Suppressor macrophage (primary cell): Measurements from ENCODE around the gene FST.

ENCODE experiments used
- DNase-seq, 4 experiments: peaks; one replicate each; pipeline ENCODE4 v3.0.0-alpha.2; 2020 to 2022
- total RNA-seq, 17 experiments: gene quantifications; one replicate each; lab custom pipeline; 2026; ENCODE audit warnings: mixed read lengths in 6 of 17, inconsistent platforms in 3 of 17; lab: John Stamatoyannopoulos, UW

Gene FST, protein sequence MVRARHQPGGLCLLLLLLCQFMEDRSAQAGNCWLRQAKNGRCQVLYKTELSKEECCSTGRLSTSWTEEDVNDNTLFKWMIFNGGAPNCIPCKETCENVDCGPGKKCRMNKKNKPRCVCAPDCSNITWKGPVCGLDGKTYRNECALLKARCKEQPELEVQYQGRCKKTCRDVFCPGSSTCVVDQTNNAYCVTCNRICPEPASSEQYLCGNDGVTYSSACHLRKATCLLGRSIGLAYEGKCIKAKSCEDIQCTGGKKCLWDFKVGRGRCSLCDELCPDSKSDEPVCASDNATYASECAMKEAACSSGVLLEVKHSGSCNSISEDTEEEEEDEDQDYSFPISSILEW
- 0.07 to 2.9 (median 0.39) reads per million in 17 experiments for total RNA-seq

DNA sequence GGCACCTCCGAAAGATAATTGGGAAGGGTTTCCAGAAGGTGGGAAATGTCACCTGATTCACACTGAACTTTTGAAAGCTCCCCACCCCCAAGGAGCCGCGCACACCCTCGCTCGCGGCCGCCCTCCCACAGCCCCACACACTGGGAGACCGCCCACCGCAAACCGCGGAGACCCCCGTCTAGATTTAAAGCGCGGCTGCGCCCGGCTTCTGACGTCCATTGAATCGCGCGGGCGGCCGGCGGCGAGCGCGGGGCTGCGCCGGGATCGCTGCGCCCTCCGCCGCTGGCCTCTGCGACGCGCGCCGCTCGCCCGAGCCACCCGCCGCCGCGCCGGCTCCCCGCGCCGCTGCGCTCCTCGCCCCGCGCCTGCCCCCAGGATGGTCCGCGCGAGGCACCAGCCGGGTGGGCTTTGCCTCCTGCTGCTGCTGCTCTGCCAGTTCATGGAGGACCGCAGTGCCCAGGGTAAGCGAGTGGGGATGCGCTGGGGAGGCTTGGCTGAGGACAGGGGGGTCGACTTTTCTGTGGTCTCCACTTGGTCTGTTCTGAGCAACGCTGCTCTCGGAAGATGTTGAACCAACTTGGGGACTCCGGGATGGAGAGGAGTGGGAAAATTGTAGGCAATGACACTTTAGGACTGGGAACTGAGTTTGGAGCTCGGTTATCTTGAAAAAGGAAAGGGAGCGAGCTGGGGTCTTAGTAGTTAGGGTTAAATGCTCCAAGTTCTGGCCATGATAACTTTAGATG is at the start of gene FST:
Gene FST, plus strand, starts transcription at position 214 of the 743 bp plus-strand sequence. Its CDS starts 163 bp downstream, at position 377.
- DNase-seq, result peak; percentile 18 to 59 (median 36)

GRCh38 chr5:53431665-53432064 is 48.8 kb upstream of the FST start:
- DNase-seq, result no peak

- DNase-seq, result no peak
These were observed 47.4 kb upstream of the FST start for GRCh38 chr5:53433026-53433425.

DNA sequence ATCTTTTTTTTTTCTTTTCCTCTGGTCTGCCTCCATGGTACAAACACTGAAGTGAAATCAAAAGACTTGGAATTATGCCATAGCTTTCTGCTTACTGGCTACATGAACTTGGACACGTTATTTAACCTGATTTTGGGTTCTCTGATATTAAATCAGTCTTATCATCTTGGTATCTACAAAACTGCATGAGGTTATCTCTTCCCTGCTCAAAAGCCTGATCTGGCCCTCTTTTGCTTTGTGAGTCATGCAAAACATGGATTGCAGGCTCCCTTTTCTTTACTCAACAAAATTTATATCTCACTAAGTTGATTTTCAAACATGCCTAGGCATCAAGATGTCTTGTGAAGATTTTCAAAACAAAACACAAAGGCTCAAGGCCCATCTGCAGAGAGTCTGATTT is 45.9 kb upstream of the FST start:
- no peak for DNase-seq

GRCh38 chr5:53436480-53437191 is 43.8 kb upstream of the FST start:
- DNase-seq, result no peak

- DNase-seq, result no peak
These were observed 42.4 kb upstream of the FST start for GRCh38 chr5:53438079-53438478.

DNA sequence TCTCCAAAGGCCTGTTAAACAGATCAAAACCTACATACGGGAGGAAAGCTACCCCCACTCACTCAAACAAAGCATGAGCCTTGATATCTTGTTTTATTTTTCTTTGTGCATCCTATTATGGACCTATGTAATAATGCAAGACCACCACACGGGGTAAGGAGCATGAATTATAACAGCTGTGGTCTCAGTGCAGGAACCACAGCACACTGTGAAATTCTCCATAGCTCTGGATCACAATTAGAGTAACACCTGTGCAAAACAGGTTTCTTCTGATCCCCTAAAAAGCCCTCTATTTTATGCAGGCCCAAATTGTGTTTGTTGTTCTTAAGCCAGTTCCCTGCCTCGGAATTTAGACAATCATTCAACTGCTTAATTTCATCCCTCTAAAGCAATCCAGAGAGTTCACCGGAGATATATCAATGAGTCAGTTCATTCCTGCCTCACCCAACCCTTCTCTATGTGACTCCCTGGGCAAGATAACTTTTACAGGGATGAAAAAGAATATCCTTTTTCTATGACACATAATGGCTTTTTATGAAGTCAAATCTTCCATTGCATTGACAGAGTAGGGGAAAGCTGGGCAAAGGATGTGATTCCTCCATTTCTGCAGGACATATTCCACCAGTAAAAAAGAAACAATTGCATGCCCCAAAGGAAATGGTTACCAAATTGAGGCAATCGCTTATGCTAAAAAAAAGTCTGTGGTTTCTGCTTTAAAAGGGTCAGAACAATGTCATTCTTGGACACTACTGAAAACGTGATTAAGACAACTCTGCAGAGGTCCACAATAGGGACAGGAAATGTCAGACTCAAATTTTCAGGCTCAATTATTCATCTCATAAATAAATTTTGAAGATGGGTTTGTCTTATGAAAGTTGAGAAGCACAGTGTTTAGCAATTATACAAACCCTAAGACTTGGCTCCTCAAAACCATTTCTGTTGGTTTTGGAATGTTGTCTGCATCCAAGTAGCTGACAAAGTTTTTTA is 41.6 kb upstream of the FST start:
- DNase-seq, result no peak

DNA sequence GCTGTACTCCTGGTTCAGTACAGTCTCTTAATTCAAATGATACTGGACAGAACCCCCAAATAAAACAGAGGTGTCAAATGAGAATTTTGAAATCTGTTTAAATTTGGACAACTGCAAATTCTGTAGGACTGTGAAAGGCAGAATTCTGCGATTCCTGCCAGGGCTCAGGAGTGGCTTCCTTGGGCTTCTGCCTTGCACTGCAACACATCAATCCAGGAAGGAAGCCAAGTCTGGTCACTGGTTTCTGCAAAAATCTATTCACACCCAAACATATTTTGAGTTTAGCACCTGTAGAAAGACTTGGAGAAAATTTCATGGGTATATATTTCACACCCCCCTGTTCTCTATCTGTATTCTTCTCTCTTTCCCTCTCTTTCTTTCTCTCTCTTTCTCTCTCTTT is 37.5 kb upstream of the FST start:
- no peak for DNase-seq

DNA sequence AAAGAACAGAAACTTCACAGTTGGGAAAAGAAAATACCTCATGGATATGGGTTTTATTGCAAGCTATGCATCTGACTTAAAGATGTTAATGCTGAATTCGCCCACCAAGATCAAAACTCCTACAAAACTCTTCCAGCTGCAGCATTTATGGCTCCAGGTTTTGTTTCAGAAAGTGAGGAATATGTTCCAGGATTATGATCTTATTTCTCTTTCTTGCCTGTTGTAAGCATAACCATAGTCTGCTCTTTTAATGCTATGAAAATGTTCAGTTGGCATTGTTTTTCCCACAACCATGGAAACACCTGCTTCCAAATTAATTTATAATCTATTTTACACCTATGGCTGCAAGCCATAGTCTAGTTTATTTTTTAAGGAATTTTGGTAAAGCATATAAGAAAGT is 34.9 kb upstream of the FST start:
- DNase-seq, result no peak

- no peak for DNase-seq
These were observed 33.5 kb upstream of the FST start for GRCh38 chr5:53446908-53447307.

GRCh38 chr5:53448851-53449250 is 31.6 kb upstream of the FST start:
- no peak for DNase-seq

GRCh38 chr5:53453898-53454718 is 26.3 kb upstream of the FST start:
- DNase-seq, result no peak

- DNase-seq, result no peak
These were observed 25.8 kb upstream of the FST start for GRCh38 chr5:53454719-53455000.

DNA sequence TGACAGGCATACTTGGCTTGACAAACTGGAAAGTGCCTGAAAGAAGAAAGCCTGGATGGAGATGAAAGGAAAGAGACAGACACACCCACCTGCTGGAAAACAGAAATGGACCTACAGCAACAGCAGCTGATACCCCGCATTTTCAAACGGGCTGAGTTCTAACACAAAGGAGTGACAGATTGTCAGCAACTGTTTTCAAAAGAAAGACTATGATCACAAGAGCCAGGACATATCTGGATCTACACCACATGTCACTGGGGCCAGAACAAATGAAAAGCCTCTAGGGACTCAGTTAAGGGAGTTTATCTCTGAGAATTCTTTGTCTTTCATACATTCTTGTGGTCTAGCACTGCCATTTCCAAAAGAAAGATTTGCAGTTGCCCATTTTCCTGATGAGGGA is 24.1 kb upstream of the FST start:
- DNase-seq, result no peak

GRCh38 chr5:53463909-53464621 is 16.4 kb upstream of the FST start:
- DNase-seq, result no peak

DNA sequence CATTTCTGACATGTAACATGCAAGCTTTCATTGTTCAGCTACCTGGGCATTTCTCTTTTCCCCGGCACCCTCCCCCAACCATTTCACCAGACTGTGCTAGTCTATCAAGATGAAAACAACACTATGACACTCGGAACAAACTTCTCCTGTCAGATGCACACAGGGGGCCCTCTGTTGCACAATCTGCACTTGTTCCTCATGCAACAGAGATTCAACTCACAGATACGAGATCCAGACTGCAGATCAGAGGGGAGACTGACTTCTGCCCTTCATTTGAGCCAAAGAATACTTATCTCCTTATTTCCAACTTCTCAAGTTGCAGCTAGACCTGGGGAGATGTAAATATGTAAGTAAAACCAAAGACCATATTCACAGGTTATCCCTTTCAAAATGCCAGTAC is 15.7 kb upstream of the FST start:
- peak in 3 of 4 experiments; percentile 12 to 36 (median 23) for DNase-seq

DNA sequence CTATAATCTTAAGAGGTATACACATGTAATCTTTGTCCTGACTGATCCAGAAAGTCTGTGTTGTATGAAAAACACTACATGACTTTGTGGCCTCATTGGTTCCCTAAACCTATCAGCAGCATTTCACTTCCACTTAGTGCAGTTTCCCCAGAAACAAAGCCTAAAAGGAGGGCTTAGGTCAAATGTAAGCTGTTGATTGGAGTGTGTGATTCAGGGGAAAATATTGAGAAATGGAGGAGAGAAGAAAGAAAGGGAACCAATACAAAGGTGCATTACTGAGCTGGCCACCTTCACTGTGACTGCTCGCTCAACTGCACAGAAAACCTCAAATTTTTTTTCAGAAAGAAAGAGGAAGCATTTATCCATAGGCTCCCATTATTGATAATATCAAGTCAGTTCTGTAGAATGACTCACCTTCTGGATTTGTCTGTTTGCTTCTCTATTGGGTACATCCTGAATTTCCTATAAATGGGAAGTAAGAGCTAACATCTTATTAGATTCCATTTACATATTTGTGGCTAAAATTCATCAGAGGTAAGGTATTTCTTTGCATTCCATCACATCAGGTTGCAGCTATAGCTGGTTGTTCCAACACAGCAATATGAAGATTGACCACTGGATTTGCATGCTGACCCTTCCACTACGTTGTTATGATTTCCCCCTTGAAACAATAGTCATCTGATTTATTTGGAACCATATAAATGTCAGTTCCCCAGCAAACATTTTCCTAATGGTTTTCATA is 10.3 kb upstream of the FST start:
- DNase-seq, result peak in 3 of 4 experiments; percentile 13 to 52 (median 44)

GRCh38 chr5:53472279-53472678 is 8.2 kb upstream of the FST start:
- DNase-seq, result no peak

DNA sequence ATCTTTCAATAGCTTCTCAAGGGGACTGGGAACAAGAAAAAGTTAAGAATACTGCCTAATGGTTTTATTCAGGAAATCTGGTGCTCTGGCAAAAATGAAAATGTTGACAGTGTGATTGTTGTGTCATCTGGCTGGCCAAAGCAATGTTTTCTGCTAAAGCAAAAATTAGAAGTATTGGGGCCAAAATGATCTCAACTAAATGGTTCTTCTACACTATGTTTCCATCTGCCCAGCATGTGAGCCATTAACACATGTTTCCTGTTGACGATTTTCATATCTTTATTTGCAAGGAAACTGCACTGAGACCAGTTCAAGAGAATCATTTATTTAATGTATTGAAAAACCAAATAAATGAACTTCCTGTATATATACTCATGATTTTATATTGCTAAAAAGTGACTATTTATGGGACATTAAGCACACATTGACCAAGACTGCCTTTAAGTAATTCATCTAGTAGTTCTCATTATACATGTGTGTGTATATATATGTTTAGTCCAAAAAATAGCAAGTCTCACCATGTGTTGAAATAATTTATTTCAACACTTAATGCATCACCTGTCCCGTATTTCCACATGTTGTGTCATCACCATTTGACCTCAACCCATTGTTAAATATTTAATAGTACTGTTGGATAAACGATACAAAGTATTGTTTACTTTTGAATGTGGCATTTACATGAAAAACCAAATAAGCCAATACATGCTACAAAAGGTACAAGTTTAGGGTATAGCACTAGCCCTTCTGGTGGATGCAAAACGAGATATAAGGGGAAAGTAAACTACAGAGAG is 7.5 kb upstream of the FST start:
- DNase-seq, result no peak
